IPS-18c (cell line): ENCODE results near the gene DNAJC22.
"Not testable (repeated sequence)": the region's sequence is repeated elsewhere in the genome, so short reads cannot be mapped to it uniquely, and the experiment has no call there.

Experiments used
- H3K4me3 ChIP-seq: 2 replicates; pipeline ENCODE4 v1.7.0; 2013; ENCODE audit warnings: low read depth, mild to moderate bottlenecking, low read length, moderate library complexity; ENCODE audit not compliant: insufficient read depth
- H3K9me3 ChIP-seq: one replicate; pipeline ENCODE4 v1.6.1; 2013; ENCODE audit warnings: mild to moderate bottlenecking, low read length, moderate library complexity; ENCODE audit not compliant: control insufficient read depth, insufficient read depth

Gene DNAJC22

DNA sequence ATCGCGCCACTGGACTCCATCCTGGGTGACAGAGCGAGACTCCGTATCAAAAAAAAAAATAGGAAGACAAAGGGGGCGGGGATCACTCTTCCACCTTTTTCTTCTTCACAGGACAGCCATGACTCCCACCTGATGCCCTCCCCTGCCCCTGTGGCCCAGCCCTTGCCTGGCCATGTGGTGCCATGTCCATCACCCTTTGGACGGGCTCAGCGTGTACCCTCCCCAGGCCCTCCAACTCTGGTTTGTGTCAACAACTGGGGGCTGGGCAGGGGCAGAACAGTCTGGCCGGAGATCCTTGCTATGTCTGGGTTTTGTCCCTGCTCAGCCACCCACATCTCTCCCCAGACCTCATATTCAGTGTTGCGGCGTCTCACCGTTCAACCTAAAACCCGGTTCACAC lies 17.9 kb upstream of the DNAJC22 start:
- no peak overlapping the region for H3K4me3 ChIP-seq
- no peaks in the 10 kb centered on the region for H3K9me3 ChIP-seq

DNA sequence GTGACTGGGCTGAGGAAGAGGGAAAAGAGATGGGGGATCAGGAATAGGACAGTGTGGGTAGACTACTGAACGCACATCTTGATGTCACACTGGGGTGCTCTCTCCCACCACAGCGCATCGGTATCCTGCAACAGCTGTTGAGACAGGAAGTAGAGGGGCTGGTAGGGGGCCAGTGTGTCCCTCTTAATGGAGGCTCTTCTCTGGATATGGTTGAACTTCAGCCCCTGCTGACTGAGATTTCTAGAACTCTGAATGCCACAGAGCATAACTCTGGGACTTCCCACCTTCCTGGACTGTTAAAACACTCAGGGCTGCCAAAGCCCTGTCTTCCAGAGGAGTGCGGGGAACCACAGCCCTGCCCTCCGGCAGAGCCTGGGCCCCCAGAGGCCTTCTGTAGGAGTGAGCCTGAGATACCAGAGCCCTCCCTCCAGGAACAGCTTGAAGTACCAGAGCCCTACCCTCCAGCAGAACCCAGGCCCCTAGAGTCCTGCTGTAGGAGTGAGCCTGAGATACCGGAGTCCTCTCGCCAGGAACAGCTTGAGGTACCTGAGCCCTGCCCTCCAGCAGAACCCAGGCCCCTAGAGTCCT lies 16.6 kb upstream of the DNAJC22 start:
- no peak overlapping the region for H3K4me3 ChIP-seq
- H3K9me3 ChIP-seq = no peaks in the 10 kb centered on the region

DNA sequence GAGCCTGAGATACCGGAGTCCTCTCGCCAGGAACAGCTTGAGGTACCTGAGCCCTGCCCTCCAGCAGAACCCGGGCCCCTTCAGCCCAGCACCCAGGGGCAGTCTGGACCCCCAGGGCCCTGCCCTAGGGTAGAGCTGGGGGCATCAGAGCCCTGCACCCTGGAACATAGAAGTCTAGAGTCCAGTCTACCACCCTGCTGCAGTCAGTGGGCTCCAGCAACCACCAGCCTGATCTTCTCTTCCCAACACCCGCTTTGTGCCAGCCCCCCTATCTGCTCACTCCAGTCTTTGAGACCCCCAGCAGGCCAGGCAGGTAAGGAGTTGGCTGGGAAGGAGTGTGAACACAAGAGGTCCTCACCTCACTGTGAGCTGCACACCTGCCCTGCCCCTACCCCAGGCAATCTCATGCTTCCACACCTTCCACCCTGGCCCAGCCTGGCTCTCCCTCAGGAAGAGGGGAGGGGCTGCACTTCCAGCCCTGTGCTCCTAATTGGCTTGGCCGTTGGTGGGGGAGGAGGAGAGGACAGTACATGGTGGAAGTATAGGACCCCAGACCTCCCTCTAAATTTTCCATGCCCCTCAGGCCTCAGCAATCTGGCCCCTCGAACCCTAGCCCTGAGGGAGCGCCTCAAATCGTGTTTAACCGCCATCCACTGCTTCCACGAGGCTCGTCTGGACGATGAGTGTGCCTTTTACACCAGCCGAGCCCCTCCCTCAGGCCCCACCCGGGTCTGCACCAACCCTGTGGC lies 15.9 kb upstream of the DNAJC22 start:
- peaks cover 2% of the 10 kb centered on the region for H3K9me3 ChIP-seq
- H3K4me3 ChIP-seq = no peak overlapping the region

DNA sequence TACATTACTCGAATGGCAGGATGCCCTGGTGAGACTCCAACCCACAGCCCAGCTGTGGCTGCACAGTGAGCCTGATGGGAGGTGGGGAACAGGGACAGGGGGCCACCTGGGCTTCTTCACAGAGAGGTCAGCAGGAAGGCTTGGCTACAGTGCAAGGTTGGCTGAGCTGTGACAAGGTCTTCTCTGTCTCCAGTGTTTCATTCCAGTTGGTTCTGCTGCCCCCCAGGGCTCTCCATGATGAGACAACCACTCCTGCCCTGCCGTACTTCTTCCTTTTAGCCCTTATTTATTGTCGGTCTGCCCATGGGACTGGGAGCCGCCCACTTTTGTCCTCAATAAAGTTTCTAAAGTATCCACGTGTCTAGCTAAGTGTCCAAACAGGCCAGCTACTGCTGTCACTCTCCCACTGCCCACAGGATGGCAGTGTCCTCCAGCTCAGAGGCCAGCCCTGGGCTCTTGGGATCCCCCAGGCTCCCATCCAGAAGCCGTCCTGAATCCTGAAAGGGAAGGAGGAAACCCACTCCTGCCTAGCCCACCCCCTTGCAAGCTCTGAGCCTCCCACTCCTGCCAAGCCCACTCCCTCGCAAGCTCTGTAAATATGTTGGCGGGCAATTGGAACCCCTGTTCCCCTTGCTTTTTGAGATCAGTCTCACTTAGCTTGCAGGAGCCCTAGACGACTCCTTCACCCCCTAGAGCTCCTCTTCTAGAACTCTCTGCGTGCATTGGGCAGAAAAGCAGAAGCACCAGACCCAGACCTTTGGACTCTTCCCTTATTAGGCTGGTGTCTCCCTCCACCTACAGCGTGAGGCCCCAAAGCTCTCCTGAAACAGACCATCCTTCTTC lies 15.1 kb upstream of the DNAJC22 start:
- no peak overlapping the region for H3K4me3 ChIP-seq
- H3K9me3 ChIP-seq = peaks cover 4% of the 10 kb centered on the region

DNA sequence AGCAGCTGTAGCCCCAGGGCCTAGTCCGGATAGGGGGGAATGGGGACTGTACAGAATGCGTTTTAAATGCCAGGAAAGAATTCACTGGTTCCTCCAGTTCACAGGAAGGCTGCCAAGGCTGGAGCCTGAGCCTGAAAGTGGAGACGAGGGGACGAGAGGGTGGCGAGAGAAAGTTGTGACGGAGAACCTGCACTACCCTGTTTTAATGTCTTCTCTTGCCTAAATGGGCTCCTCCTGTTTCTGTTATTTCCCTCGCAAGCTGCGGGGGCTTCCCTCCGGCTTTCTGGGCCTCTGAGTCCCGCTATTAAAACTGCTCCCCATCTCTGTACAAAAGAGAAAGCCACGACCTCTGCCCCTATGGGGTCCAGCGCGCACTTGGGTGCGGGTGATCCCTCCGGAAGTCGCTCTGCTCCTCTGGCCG lies 14.2 kb upstream of the DNAJC22 start:
- H3K9me3 ChIP-seq = peaks cover 4% of the 10 kb centered on the region
- H3K4me3 ChIP-seq = no peak overlapping the region

DNA sequence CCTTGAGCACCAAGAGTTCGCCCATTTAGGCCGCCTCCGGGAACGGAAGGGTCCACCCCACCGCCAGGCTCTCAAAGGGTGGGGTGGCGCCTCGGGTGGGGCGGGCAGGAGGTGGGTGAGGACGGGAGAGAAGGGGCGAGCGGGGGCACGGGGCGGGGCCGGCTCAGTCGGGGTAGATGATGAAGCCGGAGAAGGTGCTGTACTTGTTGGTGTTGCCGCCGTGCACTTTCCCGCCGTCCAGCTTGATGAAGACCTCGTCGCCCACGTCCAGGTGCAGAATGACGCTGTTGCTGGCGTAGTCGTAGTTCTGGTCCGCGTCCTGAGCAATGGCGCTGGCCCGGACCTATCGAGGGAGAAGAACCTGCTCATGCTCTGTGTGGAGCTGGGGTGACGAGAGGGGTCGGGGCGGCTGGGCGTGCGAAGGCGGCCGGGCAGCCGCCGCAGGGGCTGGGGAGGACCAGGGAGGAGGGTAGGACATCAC lies 13.8 kb upstream of the DNAJC22 start:
- peaks cover 4% of the 10 kb centered on the region for H3K9me3 ChIP-seq
- H3K4me3 ChIP-seq = no peak overlapping the region

DNA sequence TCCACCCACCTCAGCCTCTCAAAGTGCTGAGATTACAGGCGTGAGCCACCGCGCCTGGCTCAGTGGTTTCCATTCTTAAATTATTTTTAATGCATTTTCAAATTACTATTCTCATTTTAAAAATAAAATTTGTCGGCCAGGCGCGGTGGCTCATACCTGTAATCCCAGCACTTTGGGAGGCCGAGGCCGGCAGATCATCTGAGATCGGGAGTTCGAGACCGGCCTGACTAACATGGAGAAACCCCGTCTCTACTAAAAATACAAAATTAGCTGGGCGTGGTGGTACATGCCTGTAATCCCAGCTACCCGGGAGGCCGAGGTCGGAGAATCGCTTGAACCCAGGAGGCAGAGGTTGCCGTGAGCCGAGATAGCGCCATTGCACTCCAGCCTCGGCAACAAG lies 12.9 kb upstream of the DNAJC22 start:
- not testable (repeated sequence) for H3K4me3 ChIP-seq, H3K9me3 ChIP-seq

DNA sequence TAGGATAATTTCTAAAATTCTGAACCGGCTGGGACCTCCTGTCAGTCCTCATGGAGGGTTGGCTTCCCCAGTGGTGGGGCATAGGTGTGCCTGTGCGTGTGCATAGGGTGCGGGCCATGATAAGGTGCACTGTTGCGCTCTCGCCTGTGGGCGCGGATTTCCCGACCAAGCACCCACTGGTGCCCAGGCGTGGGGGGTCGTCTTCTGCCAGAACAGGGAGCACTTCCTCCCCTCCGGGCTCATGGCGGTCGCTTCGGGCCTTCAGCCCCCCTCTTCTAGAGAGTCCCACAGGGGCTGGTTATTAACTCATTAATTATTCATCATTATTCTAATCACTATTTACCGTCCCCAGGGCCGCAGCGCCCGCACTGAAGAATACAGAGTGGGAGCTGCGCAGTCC lies 12.5 kb upstream of the DNAJC22 start:
- Histone ChIP-seq H3K9me3 (peaks cover 4% of the 10 kb centered on the region), H3K4me3 (no peak overlapping the region)

DNA sequence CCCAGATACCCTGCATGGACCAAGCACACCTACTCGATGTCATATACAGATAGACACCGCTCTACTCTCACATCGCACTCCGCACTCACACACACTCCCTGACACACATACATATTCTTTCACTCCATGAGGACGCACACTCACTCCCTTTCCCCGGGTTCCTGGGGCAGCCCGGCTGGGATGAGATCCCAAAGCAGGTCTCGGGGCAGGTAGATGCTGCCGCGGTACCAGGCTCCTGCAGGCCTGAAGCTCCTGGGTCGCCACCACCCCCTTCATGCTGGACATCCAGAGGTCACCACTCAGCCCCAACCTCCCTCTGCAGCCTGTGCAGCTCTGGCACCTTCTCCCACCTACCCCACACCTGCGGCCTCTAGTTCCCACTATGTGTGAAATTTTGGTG lies 12.0 kb upstream of the DNAJC22 start:
- Histone ChIP-seq H3K9me3 (peaks cover 4% of the 10 kb centered on the region), H3K4me3 (no peak overlapping the region)

DNA sequence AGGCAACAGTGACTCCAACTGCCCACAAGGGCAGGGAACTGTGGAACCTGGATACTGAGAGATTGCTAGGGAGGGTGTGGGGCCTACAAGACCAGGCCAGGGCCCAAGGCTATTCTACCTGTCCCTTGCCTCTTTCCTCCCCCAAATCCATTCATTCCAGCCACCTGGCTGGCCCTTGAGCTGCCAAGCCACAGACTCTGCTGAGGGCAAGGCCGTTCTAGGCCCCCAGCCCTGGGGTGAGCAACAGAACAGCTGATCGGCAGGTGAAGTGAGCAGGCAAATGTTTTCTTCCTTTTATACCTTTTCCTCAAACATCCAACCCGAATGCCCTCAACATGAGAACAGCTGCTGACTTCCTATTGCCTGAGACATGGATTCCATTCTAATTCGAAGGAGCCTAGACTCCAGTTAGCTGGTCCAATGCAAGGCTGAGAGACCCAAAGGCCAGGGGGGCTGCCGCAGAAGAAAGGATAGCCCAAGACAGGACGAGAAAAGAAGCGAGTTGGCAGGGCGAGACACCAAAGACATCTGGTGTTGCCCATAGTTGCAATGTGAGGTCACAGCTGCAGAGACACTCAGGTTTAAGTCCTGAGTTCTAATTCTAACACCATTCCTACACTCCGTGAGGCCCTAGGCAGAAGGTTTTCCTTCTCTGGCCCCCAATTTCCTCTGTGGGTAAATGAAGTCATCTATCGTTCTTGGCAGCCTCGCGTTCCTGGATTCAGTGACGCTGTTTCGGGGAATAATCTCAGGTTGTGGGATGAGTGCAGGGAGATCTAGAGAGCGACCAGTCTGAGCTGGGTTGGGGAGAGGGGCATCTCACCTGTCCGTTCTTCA lies 11.4 kb upstream of the DNAJC22 start:
- Histone ChIP-seq H3K4me3 (no peak overlapping the region; the same call in 1 of the 2 replicates), H3K9me3 (peaks cover 4% of the 10 kb centered on the region)

DNA sequence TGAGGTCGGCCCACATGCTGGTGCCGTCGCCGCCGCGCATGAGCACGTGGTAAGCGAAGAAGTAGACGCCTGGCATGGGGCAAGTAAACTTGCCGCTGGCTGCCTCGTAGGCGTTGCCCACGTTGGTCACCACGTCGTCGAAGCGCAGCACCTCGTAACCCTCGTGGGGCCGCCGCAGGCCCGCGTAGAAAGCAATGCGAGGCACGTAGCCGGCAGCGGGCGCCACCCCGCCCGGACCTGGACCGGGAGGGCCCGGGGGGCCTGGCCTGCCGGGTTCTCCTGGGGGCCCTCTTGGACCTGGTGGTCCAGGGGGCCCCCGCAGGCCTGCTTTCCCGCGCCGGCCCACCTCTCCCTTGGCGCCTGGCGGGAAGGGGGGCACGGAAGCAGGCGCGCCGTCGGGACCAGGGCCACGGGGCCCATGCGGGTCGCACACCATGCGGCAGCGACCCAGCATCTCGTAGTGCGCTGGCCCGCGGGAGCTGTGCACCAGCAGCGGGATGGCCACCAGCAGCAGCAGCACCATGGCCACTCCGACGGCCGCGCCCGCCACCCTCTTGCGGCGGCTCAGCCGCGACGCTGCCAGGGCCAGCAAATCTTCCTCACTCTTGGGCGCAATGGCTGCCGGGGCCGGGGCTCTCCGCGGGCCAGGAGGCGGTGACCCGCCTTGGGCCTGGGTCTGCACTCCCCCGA lies 10.6 kb upstream of the DNAJC22 start:
- peak overlapping the region; percentile 46; the same call in 1 of the 2 replicates for H3K4me3 ChIP-seq
- H3K9me3 ChIP-seq = peaks cover 4% of the 10 kb centered on the region

DNA sequence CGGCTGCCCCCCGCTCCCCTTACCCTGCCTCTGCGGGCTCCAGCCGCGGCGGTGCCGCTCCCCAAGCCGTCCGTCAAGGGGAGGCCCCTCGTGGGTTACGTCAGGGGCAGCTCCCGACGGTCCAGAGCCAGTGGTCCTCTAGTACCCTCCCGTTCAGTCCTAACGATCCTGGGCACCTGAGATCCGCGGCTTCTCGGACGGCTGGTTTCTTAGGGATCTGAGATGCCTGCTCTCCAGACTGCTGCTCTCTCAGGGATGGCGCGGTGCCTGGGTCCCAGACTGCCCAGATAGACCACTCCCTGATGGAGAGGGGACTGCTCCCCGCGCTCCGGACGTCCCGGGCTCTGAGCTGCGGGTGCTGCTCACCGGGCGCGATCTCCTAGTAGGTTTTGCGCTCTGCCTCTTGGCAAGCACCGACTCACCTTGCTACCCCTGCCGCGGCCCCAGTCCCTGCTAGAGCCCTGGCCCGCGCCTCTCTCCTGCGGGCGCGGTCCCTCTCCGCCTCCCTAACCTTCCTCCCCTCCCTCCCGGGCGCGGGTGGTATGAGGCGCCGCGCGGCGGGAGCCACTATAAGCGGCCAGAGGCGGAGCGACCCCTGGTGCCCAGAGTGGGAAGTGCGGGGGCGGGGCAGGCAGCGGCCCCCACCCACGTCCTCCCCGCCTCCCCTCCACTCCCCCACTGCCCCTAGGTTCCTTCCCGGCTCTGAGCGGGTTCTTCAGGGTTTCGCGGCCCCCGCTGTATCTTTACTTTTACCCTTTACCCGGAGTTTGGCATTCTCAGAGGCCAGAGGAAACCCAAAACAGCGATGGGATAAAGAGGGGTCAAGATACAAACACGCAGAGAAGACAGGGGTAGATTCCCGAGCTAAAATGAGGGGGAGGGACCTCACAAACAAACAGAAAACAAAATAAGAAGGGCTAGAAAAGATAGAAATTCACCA lies 9.8 kb upstream of the DNAJC22 start, which contains the start of gene C1QL4:
Gene C1QL4 (minus strand): TSS at position 544 of the 940 bp plus-strand sequence. CDS start 711 bp downstream, outside the sequence.
- Histone ChIP-seq H3K9me3 (peaks cover 4% of the 10 kb centered on the region), H3K4me3 (peak within 1 kb of the TSS; percentile 46; the same call in 1 of the 2 replicates)

DNA sequence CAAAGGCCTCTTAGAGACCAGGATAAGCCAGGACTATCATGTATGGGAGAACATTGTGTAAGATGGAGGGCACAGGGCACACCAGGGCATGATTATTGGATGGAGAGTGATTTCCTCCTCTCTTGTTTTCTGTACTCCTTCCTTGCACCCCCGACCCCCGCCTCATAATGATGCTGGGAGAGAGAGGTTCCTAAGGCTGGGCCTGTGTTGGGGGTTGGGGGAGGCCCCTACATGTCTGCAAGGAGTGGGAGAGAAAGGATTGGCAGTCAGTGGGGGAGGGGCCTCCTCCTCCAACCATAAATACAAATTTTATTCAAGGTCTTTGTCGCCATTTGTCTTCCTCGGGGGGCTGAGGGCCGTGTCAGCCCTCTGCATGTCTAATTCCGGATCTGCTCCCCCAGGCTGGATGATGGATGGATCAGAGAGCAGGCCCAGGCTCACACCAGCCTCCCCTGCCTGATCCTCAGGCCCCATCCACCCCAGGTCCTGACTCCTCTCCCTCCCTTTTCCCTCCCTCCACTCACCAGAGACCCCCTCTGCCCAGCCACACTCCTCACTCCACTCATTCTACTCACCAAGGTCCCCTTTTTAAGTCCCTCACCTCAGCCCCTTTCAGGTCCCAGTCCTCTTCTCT lies 7.7 kb upstream of the DNAJC22 start:
- H3K9me3 ChIP-seq = peaks cover 4% of the 10 kb centered on the region
- no peak overlapping the region; the same call in 1 of the 2 replicates for H3K4me3 ChIP-seq

DNA sequence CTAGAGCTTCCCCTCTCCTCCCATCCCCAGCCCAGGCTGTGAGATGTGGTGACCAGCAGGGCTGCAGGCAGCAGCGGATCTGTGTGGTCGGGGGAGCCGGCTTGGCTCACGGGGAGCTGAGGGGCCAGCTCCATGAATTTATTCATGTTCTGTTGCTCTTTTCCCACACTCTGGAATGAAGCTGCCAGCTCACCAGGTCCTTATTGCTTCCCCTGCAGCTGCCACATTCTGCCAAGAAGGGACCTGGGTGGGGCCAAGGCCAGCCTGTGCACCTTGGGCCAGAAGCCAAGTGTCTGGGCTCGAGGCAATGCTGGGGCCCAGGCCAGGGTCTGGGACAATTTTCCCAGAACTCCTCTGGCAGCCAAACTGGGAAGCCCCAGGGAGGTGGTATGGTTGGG lies 7.2 kb upstream of the DNAJC22 start:
- peaks cover 4% of the 10 kb centered on the region for H3K9me3 ChIP-seq
- peak overlapping the region; percentile 4; the same call in 1 of the 2 replicates for H3K4me3 ChIP-seq
